HG03520 (cell line): ENCODE results near the gene EFEMP1.

Source experiments
- ATAC-seq: cut with Tn5 transposase; IDR thresholded peaks from one replicate; pipeline ENCODE4 v1.9.1; 2021; ENCODE audit warnings: mild to moderate bottlenecking, moderate library complexity; ENCODE audit not compliant: unreplicated experiment

The EFEMP1 gene

DNA sequence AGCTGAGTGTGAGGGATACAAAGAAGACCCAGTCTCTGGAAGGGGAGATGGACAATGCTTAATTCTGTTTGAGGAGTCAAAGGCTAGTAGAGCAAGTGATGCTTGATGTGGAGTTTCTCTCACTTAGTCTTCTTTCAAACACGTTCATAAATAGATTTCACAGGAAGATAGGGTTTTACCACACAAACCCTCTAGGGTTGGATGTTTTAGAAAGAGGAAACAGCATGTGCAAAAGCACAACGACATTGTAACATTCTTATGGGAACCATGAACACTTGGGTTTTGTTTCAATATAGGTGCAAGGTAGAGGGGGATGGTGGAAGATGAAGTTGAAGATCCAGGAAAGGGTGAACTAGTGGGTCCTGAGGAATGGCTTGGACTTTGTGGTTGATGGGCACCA lies 10.8 kb upstream of the EFEMP1 start:
- ATAC-seq: no peak

DNA sequence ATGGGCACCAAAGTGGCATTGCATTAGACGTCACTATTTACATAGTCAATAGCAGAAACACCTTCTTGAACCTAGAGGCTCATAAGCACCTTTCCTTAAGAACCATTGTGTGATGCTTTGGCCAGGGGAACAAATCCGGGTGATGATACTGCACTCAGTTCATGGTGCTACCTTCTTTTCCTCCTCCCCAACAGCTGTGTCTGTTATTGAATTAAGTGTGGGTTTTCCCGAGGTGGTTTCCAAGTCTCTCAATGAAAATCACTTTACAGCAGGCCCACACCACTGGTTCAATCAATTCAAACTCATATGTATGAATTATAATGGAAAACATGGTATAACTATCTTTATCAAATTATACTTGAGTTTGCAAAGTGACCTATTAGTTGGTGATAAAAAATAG lies 9.3 kb upstream of the EFEMP1 start:
- ATAC-seq: no peak

DNA sequence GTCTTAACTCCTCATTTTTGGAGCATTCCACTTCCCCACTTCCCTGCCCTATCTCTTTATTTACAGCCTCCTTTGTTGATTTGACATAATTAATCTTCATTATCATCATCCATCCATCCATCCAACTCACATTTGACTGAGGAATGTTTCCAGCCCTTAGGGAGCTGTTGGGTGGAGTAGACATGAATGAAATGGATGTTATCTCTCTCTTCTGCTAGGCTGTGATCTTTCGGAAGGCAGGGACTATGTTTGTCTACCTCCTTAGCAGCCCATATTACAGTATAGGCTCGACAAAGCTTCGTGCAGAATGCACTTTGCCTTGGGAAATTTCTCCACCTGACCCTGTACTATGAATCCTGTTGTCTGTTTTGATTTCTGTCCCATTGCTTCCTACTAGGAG lies 7.7 kb upstream of the EFEMP1 start:
- ATAC-seq: no peak

DNA sequence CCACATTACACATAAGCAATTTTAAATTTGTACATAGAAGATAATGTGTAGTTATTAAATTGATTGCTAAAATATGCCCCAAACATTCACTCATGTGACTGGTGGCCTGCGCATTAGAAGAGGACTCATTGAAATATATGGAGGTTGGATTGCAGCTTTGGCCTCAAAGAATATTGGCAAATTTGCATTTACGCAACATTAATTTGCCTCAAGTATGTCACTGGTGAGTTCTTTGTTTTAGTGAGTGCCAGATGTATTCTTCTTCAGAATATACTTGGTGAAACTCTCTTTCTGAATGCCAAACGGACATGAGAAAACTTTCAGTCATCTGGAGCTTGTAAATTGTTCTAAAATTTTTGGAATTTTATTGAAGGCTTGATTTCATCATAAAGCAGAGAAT lies 5.9 kb upstream of the EFEMP1 start:
- ATAC-seq: no peak

DNA sequence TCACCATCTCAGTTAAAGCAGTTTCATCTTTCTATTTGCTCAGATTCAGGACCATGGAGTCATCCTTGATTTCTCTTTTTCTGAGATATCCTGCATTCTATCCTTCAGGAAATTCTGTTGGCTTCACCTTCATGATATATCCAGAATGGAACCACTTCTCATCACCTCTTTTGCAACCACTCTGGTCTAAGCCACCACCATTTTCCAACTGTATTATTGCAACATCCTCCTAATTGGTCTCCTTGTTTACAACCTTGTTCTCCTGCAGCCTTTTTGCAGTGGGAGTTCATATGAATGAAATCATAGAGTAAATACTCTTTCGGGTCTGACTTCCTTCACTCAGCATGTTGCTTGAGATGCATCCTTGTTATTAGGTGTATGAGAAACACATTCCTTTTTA lies 3.4 kb upstream of the EFEMP1 start:
- no peak for ATAC-seq

DNA sequence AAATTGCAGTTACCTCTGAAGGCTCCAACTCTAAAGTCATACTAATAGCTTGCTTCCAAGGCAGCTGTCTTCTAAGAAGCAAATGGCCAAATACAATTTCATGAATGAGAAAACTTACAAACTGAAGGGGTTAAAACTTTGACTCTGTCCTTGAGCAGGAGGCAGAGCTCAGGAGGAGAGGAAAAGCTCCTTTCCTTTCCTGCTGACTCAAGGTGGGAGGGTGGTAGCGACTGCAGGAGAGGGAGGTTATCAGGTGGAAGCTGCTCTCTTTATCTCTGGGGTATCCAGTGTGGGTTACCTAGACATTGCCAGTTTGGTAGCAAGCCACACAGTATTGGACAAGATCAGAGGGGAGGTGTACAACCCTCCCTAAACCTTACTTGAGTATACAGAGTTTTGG lies 2.7 kb upstream of the EFEMP1 start:
- ATAC-seq: no peak

DNA sequence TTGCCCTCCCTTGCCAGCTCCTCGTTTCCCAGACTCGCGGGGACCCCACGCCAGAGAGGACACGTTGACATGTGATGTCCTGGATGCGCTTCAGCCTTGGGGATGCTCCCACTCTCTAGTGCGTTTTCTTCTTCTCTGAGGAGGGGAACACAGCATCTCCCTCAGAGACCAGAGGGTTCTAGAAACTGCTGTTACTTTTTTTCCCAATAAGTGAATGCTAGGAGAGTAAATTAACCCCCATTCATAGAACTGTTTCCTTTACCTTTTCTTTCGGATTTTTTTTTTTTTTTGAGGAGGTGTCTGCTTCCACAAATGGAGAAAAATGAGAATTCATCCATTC lies 370 bp upstream of the EFEMP1 start:
- no peak for ATAC-seq

DNA sequence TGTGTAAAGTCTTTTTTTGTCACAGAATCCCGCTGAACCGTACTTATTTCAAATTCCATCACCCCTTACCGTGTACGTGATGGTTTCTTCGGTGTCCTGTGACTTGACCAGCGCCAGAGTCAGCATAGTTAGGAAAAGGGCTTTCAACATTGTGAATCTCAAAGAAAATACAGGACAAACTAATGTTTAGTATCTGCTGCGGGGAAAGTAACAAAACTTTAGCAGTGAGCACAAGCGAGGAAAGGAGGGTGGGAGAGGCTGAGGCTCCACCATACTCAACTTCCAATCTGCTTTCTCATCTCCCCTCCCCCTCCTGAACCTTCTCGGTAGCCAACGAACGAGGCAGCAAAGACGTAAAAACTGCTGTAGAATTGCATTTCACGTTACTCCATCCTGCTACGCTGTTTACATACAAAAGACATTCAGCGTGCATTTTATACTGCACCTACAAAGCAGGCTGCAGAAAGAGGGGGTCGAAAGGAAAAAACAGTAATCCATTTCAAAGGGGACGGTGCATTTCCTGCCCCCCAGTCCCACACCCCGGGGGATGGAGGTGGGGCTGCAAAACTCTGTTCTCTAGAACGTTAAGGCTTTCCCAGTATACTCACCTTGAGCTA lies 1.2 kb downstream of the EFEMP1 start:
- ATAC-seq: no peak

DNA sequence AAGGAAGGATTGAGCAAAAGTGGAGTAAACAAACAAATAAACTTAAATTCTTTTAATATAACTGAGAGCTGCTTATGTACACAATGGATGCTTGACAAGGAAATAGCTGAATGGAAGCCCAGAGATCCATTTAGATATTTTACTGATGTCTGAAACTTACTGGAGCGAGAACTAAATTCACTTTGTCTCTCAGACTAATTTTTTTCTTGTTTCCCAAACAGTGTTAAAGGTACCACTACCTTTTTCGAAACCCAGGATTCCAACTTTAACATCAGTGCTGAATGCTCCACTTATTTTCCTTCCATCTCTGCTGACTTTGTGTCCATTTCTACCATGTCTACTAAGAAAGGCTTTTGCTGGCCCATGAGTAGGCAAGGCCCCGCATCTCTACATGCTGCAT lies 4.0 kb downstream of the EFEMP1 start:
- no peak for ATAC-seq

DNA sequence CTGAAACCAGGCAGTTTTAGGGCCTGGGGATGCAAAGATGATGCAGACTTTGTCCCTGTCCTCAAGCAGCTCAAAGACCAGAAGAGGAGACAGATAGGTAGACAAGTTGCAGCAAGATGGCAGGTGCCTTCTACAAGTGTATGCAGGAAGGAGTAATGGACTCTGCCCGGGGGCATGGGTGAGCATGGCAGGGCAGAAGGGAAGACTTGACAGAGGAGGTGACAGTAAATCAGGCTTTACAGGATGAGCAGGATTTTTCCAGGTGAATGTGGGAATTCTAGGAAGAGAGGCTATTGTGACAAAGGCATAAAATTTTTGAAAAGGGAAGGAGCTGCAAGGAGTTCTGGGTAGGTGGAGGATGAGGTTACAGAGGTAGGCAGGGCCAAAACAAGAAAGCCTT lies 4.7 kb downstream of the EFEMP1 start:
- no peak for ATAC-seq

DNA sequence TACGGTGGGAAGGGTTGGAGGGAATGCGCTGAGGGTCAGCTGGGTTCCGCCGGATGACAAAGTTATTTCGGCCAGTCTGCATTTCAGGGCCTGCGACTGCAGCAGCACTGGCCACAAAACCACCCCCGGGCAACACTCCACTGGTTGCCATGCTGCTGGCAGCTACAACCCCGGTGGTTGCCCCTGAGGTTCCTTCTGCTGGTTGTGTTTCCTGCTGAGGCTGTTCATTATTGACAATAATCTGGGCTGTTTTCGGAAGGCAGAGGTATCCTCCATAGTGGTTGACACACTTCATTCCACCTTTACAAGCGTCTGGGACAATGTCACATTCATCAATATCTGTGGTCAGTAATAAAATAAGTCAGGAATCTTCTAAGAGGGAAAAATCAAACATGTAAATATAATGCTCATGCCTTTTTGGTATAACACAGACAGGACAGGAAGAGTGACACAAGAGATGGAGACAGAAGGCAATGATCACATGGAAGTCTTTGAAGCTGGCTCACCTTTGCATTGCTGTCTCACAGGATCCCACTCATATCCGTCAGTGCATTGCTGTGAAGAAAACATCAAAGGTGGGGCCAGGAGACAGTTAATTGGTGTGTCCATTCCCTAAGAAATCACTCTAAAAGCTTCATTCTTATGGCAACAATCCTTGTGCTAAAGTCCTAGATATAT lies 5.7 kb downstream of the EFEMP1 start:
- ATAC-seq: no peak

DNA sequence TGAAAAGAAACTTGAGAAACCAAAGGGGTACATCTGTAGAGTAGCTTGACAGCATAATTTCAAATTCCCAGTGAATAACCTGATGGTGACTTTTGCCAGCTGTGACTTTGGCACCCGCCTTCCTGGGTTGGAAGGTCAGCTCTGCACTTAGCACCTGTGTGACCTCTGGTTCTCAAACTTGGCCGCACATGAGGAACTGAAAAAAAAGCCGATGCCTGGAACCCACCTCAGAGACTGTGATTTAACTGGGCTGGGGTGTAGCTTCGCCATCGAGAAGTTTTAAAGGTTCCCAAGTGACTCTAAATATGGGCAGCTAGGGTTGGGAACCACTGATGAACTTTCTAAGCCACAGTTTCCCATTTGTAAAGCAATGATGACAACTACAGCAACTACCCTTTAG lies 6.5 kb downstream of the EFEMP1 start:
- peak; percentile 52 for ATAC-seq

DNA sequence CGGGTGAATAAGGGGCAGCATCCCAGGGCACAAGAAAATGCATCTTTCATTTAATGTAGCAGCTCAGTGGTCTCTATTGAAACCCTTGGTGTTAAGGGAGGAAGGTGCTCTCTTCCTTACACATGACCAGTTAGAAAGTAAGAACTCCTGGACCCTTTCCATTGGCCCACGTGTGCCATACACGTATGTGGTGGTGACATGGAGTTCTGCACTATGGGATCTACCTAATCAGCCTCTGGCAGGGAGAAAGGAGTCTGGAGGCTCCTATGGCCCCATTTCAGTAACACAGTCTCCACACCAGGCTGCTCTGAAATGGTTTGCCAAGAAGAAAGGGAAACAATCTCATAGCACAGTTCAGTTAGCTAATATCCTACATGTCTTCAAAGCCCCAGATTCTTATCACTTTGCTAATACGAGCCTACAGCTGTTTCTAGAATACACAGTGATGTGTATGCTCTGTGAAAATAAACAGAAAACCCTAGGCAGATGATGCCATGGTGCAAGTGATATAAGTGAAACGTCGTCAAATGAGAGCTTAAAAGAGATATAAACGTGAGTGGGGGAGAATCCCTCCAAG lies 7.0 kb downstream of the EFEMP1 start:
- no peak for ATAC-seq

DNA sequence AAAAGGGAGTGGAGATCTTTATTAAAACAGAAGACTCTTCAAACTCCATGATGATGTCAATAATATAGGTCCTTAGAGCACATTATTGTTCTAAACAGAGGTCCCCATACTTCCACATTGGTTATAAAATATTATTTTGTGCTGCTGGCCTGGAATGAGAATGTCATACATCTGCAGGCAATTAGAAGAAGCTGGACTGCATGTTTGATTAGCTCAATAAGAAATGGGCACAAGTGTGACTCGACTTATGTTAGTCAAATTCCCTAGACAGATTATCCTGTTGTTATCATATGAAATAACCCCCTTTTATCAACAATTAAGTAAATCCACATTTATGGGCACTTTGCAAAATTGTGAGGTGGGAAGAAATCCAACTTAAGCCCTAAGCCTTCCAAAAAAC lies 8.8 kb downstream of the EFEMP1 start:
- no peak for ATAC-seq

DNA sequence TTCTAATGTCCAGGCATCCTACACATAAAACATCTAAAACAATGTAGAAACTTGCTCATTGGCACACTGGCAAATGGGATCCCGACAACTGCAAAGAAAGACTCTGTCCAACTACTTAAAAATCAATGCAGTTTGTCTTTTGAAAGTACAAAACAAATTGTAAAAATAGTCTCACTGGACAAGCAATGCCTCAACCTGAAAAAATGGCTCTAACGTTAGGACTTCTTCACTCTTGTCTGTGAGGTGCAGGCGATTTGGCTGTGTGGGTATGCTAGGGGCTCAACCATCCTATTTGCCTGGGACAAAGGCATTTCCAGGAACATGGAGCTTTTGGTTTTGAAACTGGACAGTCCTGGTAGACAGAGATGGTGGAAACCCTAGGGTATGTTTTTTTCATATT lies 10.7 kb downstream of the EFEMP1 start:
- ATAC-seq: no peak

DNA sequence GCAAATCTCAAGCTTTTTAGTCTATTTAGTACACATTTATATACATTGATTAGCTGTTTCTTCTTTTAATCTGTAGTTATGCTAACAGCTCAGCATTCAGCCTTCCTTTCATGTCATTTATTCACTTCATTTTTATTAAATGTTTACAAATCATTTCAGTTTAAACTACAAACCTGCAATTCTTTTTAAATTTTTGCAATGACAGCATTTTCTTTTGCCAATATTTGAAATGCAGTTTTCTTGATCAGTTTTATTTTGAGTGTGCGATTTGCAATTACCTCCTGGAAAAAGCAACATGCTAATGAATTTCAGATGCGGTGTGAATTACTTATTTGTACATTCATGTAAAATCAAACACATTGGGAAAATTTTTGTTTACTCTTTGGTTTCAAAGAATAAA lies 13.5 kb downstream of the EFEMP1 start:
- ATAC-seq: no peak

DNA sequence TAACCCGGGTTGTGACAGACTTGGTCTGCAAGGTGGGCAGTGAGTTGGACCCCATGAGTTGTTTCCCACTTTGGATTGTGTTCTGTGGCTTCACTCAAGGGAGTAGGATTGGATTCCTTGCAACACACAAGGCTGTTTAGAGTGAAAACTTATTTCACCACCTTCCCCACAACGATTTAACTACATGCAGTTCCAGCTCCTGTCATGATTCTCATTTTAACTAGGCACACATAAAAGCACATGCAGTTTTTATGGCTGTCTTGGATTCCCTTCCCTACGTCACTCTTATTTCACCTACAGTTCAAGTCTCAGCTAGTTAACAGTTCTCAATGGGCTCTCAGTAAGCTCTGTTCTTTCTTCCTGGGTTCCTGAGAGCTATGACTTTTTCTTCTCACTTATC lies 15.9 kb downstream of the EFEMP1 start:
- no peak for ATAC-seq

DNA sequence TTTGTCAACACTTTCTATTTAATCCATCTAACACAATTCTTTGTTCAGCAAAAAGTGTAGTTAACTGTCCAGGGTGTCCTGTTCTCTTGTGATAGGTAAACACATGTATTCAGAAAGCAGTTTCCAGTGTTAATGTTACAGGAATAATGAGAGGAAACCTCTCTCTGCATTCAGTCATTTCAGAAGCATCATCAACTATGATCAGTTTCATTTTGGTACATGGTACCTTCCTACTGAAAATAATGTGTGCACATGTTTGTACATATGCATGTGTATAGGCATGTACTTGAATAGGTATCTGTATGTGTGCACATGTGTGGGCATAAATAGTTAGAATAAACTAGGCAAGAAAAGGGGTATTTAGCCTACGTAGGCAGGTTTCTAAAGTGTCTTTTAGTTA lies 16.6 kb downstream of the EFEMP1 start:
- no peak for ATAC-seq

DNA sequence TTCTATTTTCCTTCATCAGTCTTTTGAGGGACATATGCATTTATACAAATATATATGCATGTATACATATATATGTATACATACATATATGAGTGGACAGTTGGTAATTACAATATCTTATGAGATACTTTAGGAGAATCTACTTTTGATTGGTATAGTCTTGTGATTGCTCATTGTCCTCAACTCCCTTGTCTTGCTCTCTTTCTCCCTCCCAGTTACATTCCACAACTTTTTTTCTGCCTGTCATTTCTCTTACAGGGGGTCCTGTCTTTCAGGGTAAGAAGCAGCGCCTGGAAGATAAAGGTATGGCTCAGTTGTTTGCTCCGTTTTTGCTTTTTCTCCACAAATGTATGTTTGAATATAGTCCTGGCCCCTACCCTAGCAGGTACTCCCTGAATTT lies 19.9 kb downstream of the EFEMP1 start:
- no peak for ATAC-seq

DNA sequence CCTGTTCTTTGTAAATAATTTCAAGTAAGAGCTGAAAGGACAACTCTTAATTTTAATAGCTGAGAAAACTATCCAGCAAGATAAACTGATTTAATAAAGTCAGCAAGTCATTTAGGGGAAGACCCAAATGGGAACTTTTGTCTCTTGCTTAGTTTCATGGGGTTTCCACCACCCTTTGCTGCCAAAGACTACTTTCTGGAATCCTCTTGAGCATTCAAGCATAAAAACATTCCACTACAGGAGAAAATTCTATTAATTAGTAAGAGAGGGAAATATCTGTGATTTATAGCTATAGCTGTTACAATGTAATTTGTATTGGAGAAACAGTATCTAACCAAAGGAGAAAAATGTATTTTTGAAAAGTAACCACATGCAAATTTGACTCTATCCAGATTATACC lies 20.6 kb downstream of the EFEMP1 start:
- ATAC-seq: no peak

DNA sequence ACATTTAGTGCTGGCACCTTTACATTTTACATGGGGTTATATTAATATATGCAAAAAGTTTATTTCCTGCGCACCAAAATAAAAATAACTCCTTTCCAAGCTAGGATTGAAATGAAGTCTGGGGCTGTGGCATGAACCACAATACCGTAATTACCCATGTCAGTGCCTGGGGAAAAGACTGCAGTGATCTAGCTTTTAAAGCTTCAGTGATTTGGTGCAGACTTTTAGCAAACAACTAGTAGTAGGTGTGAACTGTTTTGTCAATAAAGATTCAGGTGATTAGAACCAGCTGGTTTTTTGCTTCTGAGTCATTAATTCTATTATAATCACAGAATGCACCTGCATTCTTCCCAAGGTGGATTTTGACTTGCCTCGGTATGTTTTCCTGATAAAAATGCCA lies 21.2 kb downstream of the EFEMP1 start:
- ATAC-seq: no peak

DNA sequence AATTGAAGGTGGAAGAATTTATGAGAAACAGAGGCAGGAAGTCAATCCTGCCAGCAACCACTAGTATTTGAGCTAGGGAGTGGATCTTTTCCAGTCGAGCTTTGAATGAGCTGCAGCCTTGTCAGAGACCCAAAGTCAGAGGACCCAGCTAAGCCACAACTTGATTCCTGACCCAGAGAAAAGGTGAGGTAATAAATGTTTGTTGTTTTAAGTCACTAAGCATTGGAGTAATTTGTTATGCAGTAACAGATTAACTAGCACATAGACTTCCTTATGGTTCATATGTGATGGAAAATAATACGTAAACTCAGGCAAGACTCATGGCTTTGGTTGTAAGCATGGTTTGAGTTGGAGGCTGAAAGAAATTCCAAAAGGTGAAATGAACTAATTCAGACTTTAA lies 21.6 kb downstream of the EFEMP1 start:
- ATAC-seq: no peak

DNA sequence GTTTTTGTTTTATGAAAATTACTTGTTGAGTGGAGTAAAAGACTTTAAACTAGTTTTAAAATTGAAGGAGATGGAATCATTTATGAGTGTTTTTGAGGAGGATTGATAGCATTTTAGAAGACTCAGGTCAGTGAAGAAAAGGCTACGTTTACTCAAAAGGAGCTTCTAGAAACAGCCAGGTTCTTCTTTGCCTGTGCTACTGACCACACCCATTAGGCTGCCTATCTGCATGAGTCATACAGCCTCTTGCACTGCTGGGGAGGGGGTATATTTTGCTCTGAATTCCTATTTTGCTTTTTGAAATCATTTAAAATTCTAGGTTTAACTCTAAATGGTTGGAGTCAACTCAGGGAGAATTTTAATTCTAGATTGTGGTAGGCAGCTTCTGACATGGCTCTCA lies 22.3 kb downstream of the EFEMP1 start:
- no peak for ATAC-seq
